GM18505 (cell line): Measurements from ENCODE around the gene SLC44A4.

Source experiments
- ATAC-seq: cut with Tn5 transposase; IDR thresholded peaks from one replicate; pipeline ENCODE4 v1.9.1; 2021; ENCODE audit not compliant: unreplicated experiment
- POLR2A ChIP-seq: IDR thresholded peaks from 4 replicates; pipeline ENCODE4 v1.6.1; 2011; ENCODE audit warnings: borderline replicate concordance; ENCODE audit not compliant: insufficient read depth, insufficient read length; ENCODE audit errors: extremely low read depth

Gene SLC44A4

DNA sequence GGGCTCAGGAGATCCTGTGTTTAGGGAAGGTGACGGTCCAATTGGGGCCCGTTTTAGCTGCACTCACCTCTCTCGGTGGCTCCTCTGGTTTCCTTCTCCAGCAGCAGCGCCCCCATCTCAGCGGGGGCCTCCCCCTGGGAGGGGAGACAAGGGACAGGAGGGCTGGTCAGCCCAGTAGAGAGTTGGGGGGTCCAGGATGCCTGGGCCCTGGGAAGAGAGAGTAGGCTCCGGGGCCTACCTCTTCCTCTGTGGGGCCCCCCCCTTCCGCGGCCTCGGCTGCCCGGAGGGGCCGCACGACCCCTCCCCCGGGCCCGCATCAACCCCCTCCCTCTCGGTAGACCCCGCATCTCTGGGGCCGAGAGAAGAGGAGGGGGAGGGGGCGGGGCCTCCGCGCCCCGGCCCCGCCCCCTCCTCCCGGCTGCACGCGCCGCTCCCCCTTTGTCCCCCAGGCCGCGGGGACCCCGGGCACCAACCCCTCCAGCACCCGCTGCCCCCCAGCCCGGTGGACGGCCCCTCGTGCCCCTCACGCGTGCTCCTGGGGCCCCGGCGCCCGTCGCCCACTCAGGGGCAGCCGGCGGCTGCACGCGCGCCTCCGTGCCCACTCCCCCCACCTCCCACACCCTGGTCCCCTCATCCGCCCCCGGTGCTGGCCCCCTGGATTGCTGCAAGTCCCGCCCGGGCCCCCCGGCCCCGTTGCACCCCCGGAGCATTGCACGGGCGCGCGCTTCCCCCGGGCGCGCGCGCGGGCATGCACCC lies 18.2 kb upstream of the SLC44A4 start:
- ATAC-seq = no peak
- TF ChIP-seq POLR2A = no peak

DNA sequence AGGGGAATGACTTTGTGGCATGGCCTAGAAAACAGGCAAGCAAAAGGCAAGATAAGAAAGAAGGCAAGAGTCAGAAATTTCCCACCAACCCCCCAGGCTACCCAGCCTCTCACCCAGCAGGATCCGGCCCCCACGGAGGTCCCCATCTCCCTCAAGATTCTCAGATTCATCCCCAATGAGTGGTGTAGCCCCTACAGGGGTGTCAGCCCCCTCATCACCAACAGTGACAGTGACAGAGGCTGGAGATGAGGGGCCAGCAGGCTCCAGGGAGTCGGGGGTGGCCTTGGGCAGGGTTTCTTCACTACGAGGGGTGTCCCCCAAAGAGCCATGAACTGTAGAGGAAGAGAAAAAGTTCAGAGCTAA lies 17.7 kb upstream of the SLC44A4 start:
- ATAC-seq = no peak
- TF ChIP-seq POLR2A = no peak

DNA sequence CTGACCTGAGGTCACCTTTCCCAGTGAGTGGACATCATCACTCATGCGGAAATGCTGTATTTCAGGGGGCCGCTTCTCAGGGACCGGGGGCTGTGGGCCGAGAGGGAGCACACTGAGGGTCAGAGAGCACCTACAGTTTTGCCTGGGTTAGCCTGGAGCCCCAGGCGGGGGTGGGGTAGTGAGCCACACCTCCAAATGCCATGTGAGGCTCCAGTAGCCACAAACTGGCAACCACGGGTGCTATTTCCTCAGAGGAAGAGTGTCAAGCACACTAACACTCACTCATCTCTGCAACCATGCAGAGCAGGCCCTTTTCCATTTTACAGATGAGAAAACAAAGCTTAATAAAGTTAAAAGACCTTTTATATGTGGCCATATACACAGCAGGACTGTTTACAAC lies 14.0 kb upstream of the SLC44A4 start:
- ATAC-seq = no peak

DNA sequence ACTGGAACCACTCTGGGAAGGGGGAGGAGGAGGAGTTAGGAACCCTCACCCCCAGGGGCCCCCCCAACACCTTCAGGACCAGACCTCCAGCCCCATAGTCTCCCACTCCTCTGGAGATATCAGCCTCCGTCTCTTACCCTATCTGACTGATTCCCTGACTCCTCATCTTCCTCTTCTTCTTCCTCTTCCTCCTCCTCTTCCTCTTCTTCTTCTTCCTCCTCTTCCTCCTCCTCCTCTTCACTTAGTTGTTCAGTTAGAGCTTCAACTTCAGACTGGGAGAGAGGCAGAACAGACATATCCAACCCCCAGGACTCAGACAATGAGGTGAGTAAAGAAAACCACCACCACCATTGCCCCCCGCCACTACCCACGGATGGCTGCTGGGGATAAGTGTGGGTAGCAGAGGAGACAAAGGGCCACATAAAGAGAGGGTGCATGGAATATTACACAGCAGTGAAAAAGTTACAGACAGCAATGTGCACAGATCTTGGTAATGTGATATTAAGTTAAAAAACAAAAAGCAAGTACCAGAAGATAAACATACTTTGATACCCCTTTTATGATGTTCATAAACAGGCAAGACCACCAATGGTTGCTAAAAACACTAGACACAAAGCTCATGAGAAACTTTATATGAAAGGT lies 10.7 kb upstream of the SLC44A4 start:
- no peak for ATAC-seq
- no peak for TF ChIP-seq POLR2A

More for the DNA sequence above, 14.0 kb upstream of the SLC44A4 start:
- no peak for TF ChIP-seq POLR2A

DNA sequence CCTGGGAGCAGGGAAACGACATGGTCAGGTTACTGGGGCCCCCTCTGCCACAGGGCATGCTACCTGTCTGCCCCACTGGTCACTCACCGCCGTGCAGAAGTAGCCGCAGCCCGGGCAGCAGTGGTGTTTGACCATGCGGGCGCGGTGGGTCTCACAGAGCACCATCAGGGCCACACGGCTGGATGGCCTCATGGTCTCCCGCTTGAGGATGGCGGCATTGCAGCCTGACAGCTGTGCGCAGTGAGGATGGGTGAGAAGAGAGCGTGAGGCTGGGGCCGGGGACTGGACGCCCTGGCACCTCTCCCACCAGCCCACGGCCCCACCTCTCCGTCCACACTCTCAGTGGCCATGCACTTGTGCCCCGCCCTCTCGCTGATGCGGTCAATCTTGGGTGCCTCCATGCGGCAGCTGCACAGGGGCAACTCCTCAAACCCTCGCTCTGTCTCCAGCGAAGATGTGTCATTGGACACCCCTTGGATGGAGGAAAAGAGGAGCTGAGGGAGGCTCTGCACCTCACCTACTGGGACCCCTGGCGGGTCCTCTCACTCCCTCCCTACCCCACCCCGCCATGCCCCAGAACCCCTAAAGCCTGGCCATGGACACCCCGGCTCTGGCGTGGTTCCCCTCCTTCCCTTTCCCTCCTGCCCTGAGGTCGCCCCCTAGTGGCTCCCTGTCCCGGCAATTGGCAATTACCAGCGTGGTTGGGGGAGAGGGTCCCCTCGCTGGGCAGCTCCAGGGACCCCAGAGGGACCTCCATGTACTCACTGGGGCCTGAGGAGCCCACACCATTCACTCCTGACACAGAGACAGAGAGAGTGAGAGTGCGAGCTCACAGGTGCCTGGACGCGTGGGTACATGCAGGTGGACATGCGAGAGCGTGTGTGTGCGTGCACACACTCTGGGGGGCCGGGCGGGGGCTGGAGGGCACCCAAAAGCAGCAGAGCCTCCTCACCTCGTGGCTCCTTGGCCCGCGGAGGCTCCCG lies 9.8 kb upstream of the SLC44A4 start:
- no peak for TF ChIP-seq POLR2A
- ATAC-seq = no peak

DNA sequence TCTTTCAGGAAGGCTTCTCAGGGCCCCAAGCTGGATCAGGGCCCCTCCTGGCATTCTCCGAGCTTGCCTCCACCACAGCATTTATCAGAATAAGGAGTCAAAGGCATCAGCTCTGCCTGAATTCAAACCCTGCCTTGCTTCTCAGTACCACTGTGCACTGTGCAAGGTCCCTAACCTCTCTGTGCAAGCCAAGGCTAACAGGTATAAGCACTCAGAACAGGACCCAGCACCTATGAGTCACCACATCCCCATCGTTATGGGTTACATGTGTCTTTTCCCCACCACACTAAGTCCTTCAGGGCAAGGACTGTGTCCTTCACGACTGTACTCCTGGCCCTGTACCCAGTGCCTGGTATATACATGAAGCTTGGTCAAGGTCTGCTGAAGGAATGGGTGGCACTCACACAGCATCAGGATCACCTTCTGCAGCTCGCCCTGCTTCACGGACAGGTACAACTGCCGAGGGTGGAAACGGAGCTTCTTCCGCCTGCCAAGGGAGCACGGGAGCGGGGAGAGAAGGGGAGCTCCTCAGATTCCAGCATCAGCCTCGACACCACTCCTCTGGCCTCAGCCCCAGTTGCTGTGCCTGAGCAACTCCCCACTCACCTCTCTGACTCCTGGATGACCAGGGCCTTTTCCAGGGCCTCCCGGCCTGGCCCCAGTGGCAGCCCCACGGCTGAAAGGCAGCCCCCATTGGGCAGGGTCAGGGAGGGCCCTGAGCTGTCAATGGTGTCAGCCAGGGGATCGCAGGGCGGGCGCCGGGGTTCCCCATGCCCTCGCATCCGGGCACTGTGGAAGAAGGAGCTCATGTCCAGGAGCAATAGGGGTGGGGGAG lies 8.6 kb upstream of the SLC44A4 start:
- TF ChIP-seq POLR2A = no peak
- ATAC-seq = no peak

DNA sequence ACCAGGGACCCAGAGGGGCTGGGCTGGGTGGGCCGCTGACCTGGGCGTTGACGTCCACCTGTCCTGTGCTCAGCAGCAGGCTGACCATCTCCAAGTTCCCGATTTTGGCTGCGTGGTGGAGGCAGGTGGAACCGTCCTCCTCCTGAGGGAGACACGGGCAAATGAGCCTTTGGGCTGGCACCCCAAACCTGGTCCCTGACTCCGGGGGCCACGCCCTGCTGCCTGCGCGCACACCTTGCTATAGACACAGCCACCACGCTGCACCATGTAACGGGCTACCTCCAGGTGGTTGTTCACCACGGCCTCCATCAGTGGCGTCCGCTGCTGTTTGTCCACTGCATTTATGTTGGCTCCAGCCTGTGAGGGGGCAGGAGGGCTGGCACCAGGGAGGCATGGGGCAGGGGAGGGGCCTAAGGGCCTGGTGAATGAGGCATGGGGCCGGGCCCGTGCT lies 7.8 kb upstream of the SLC44A4 start:
- TF ChIP-seq POLR2A = no peak
- no peak for ATAC-seq

DNA sequence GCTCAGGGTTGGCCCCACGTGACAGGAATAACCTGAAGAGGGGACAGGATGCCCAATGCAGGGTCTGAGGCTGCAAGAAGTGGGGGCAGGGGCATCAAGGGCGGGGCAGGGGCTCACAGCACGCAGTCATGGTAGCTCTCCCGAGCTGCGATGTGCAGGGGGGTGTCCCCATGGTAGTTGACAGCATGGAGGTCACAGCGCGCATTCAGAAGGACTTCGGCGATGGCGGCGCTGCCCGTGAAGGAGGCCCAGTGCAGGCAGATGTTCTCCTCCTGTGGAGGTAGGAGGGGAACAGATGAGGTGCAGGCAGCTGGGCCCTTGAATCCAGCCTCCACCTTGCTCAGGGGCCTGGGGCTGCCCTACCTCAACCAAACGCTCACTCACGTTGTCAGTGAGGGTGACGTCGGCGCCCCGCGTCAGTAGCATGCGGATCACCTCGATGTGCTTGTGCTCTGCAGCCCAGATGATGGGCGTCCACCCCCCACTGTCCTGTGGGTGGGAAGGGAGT lies 5.8 kb upstream of the SLC44A4 start:
- no peak for ATAC-seq
- TF ChIP-seq POLR2A = no peak

DNA sequence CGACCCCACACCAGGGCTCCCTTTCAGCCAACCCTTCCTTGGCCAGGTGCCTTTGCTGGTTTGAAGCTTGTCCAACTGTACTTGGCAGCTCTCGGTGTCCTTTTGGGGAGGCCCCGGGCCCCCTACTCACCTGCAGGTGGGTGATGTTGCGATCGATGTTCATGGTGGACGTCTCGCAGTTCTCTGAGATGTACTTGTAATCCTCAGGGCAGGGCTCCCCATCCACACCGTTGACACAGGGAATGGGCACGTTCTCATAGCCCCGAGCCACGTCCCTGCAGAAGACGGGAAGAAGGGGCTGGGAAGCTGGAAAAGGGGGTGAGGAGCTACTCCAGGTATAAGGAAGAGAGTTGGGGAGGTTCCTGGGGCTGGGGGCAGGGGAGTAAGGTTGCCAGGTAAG lies 4.9 kb upstream of the SLC44A4 start:
- no peak for TF ChIP-seq POLR2A
- no peak for ATAC-seq

DNA sequence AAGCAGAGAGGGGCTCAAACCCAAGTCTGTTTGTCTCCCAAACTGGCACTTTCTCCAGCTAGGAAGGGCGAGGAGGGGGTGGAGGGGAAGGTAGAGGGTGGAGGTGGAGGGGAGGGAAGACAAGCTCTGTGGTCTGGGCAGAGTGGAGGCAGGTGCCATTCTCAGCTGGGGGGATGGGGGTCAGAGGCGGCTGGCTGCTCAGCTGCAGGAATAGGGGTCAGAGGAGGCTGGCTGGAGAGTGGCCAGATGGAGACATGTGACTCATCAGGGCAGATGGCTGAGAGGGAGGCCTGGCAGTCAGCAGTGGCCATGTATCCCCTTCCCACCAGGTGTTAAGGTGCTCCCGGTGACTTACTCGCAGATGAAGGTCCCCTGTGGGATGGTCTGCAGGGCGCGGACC lies 3.5 kb upstream of the SLC44A4 start:
- no peak for TF ChIP-seq POLR2A
- no peak for ATAC-seq

DNA sequence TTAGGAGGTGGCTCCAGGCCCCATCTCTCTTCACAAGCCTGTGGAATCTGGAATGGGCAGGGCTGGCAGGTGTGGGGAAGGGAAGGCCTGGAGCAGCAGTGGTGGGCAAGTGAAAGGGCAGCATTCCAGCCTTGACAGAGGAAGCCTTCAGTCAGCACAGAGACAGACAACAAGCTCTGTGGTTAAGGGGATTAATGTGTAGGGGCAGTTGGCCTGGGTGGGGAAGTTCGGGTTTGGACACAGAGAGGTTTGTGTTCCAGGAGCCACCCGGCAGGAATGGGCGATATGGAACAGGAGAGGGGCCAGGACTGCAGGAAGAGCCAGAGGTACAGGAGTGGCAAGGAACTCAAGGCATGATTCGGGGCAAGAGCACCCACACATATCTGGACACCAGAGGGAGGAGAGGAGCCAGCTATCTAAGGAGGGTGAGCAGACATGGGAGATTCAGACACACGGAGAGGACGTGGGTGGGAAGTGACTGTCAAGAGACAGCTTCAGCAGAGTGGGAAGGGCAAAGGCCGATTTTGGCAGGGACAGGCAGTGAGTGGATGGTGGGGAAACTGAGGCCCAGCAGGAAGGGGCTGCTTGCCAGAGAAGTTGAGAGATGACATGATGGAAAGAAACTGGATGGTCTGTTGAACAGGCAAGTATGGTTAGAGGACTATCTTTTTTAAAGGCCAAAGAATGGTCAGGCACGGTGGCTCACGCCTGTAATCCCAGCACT lies 2.5 kb upstream of the SLC44A4 start:
- no peak for TF ChIP-seq POLR2A

DNA sequence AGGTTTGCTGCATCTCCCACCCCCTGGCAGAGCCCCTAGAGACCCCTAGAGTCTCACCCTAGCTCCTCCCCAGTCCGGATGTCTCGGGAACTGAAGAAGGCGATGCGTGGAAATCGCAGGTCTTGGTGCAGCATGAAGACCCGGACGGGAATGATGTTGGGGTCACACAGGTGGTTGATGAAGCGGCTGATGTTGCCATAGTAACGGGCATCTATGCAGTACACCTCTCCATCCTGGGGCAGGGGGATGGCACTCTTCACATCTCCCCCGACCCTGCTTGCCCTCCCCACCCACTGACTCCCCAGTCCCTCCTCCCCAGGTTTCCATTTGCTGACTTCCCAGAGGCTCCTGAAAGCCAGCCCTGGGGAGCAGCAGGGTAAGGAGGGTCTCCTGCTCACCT lies 1.8 kb upstream of the SLC44A4 start:
- ATAC-seq = no peak
- no peak for TF ChIP-seq POLR2A

More for the DNA sequence above, 2.5 kb upstream of the SLC44A4 start:
- no peak for ATAC-seq
